ENCODE measurements around the gene CCDC88C. TPM values are rescaled to one million over a fixed set of nuclear protein-coding genes. Genes with fewer than 3 reads are reported as not detected.

Gene CCDC88C
- total RNA-seq, 1 experiment from 2014 or later: 21.3 TPM

GRCh38 chr14:91339076-91339475 is 78.5 kb downstream of the CCDC88C start:
- no TSS peak for BruUV-seq (replicated peaks)
- intact Hi-C loops (cut with micrococcal nuclease; ENCODE audit: unreplicated experiment): no loop called here
- TF ChIP-seq REST (IDR thresholded peaks at IDR 0.05; ENCODE audit: insufficient read depth in 1 of 2, low read depth in 2 of 2, low read length in 1 of 2) (no peak), POLR2AphosphoS5 (IDR thresholded peaks at IDR 0.05; ENCODE audit: low read depth, low read length) (no peak), SIN3A (IDR thresholded peaks at IDR 0.05; ENCODE audit: borderline replicate concordance, insufficient read depth, low read depth, low read length) (no peak), TCF7L2 (IDR thresholded peaks at IDR 0.05; ENCODE audit: low read depth, low read length) (no peak), CTCF (IDR thresholded peaks at IDR 0.05) (no peak)
- DNase-seq (ENCODE audit: low read depth, low spot score) (no peak), ATAC-seq (no peak)
- Histone ChIP-seq H3K4me1 (ENCODE audit: control insufficient read depth, insufficient read depth, low read length) (no peaks in the 10 kb centered on the region), H3K27ac (ENCODE audit: low read length) (no peak overlapping the region), H3K27me3 (ENCODE audit: control insufficient read depth, insufficient read depth, low read length) (no peaks in the 10 kb centered on the region), H3K4me3 (ENCODE audit: low read depth in 2 of 2, low read length in 2 of 2) (no peak overlapping the region), H3K9me3 (ENCODE audit: control insufficient read depth, insufficient read depth, low read depth, low read length) (no peaks in the 10 kb centered on the region), H3K36me3 (ENCODE audit: control insufficient read depth, insufficient read depth, low read length) (no peaks in the 10 kb centered on the region)
- in situ Hi-C loops (cut with HindIII; ENCODE audit: low pct_unique_long_range_greater_than_20kb, low sequenced_read_pairs): no loop called here
- POLR2A ChIA-PET: no interaction called here
- CTCF ChIA-PET: no interaction called here

GRCh38 chr14:91338379-91338778 is 79.2 kb downstream of the CCDC88C start:
- in situ Hi-C loops (cut with HindIII; ENCODE audit: low pct_unique_long_range_greater_than_20kb, low sequenced_read_pairs) (no loop called here), intact Hi-C loops (cut with micrococcal nuclease; ENCODE audit: unreplicated experiment) (no loop called here)
- ChIA-PET CTCF (no interaction called here), POLR2A (no interaction called here)
- Histone ChIP-seq H3K4me1 (ENCODE audit: control insufficient read depth, insufficient read depth, low read length) (no peaks in the 10 kb centered on the region), H3K9me3 (ENCODE audit: control insufficient read depth, insufficient read depth, low read depth, low read length) (no peaks in the 10 kb centered on the region), H3K27ac (ENCODE audit: low read length) (no peak overlapping the region), H3K27me3 (ENCODE audit: control insufficient read depth, insufficient read depth, low read length) (no peaks in the 10 kb centered on the region), H3K36me3 (ENCODE audit: control insufficient read depth, insufficient read depth, low read length) (no peaks in the 10 kb centered on the region), H3K4me3 (ENCODE audit: low read depth in 2 of 2, low read length in 2 of 2) (no peak overlapping the region)
- no TSS peak for BruUV-seq (replicated peaks)
- no peak for ATAC-seq
- no peak for DNase-seq (ENCODE audit: low read depth, low spot score)
- TF ChIP-seq TCF7L2 (IDR thresholded peaks at IDR 0.05; ENCODE audit: low read depth, low read length) (no peak), CTCF (IDR thresholded peaks at IDR 0.05) (no peak), SIN3A (IDR thresholded peaks at IDR 0.05; ENCODE audit: borderline replicate concordance, insufficient read depth, low read depth, low read length) (no peak)
